HUES48 (cell line): ENCODE data around the gene NUAK1.

ENCODE experiments used
- H3K27ac ChIP-seq: one replicate; pipeline ENCODE4 v1.7.0; 2013; ENCODE audit warnings: low read depth, low read length, inconsistent platforms
- H3K27me3 ChIP-seq: 2 replicates; pipeline ENCODE4 v1.6.1; 2013; ENCODE audit warnings: mild to moderate bottlenecking, low read length; ENCODE audit not compliant: control insufficient read depth, insufficient read depth
- H3K36me3 ChIP-seq: 2 replicates; pipeline ENCODE4 v1.6.1; 2013; ENCODE audit warnings: low read length; ENCODE audit not compliant: control insufficient read depth, insufficient read depth
- H3K4me1 ChIP-seq: 2 replicates; pipeline ENCODE4 v1.6.1; 2013; ENCODE audit warnings: mild to moderate bottlenecking, low read length; ENCODE audit not compliant: control insufficient read depth, insufficient read depth
- H3K4me3 ChIP-seq: 2 replicates; pipeline ENCODE4 v1.5.1; 2013; ENCODE audit warnings: mild to moderate bottlenecking, low read depth, low read length
- H3K9ac ChIP-seq: 2 replicates; pipeline ENCODE4 v1.6.1; 2013; ENCODE audit warnings: mild to moderate bottlenecking, low read depth, low read length, moderate library complexity
- H3K9me3 ChIP-seq: 2 replicates; pipeline ENCODE4 v1.6.1; 2013; ENCODE audit warnings: low read length; ENCODE audit not compliant: control insufficient read depth, insufficient read depth

The NUAK1 gene

GRCh38 chr12:106118381-106119130, 20.2 kb downstream of the NUAK1 start:
- H3K9me3 ChIP-seq = no peaks in the 10 kb centered on the region
- H3K27ac ChIP-seq = no peak overlapping the region
- no peak overlapping the region for H3K9ac ChIP-seq
- peaks cover 34% of the 10 kb centered on the region for H3K4me1 ChIP-seq
- no peaks in the 10 kb centered on the region for H3K27me3 ChIP-seq
- no peak overlapping the region for H3K4me3 ChIP-seq
- no peaks in the 10 kb centered on the region for H3K36me3 ChIP-seq

- H3K9me3 ChIP-seq = no peaks in the 10 kb centered on the region
- no peak overlapping the region for H3K4me3 ChIP-seq
- H3K36me3 ChIP-seq = no peaks in the 10 kb centered on the region
- peaks cover 57% of the 10 kb centered on the region for H3K4me1 ChIP-seq
- no peak overlapping the region for H3K9ac ChIP-seq
- H3K27ac ChIP-seq = no peak overlapping the region
- no peaks in the 10 kb centered on the region for H3K27me3 ChIP-seq
Observed at GRCh38 chr12:106115440-106115839, 23.3 kb downstream of the NUAK1 start.

GRCh38 chr12:106114447-106115068, 24.2 kb downstream of the NUAK1 start:
- no peak overlapping the region for H3K9ac ChIP-seq
- no peaks in the 10 kb centered on the region for H3K9me3 ChIP-seq
- no peak overlapping the region for H3K27ac ChIP-seq
- H3K4me3 ChIP-seq = no peak overlapping the region
- no peaks in the 10 kb centered on the region for H3K36me3 ChIP-seq
- H3K27me3 ChIP-seq = no peaks in the 10 kb centered on the region
- H3K4me1 ChIP-seq = peaks cover 63% of the 10 kb centered on the region

GRCh38 chr12:106113824-106114446, 24.8 kb downstream of the NUAK1 start:
- Histone ChIP-seq H3K4me3 (no peak overlapping the region), H3K27ac (no peak overlapping the region), H3K36me3 (no peaks in the 10 kb centered on the region), H3K4me1 (peaks cover 63% of the 10 kb centered on the region), H3K27me3 (no peaks in the 10 kb centered on the region), H3K9ac (no peak overlapping the region), H3K9me3 (no peaks in the 10 kb centered on the region)

- peaks cover 63% of the 10 kb centered on the region for H3K4me1 ChIP-seq
Observed at GRCh38 chr12:106113446-106113823, 25.3 kb downstream of the NUAK1 start.

GRCh38 chr12:106113042-106113441, 25.7 kb downstream of the NUAK1 start:
- Histone ChIP-seq H3K27me3 (no peaks in the 10 kb centered on the region), H3K4me1 (peaks cover 63% of the 10 kb centered on the region), H3K9ac (no peak overlapping the region), H3K4me3 (no peak overlapping the region), H3K27ac (no peak overlapping the region), H3K36me3 (no peaks in the 10 kb centered on the region), H3K9me3 (no peaks in the 10 kb centered on the region)

More at GRCh38 chr12:106113446-106113823, 25.3 kb downstream of the NUAK1 start:
- Histone ChIP-seq H3K9ac (no peak overlapping the region), H3K27ac (no peak overlapping the region), H3K27me3 (no peaks in the 10 kb centered on the region), H3K36me3 (no peaks in the 10 kb centered on the region), H3K4me3 (no peak overlapping the region), H3K9me3 (no peaks in the 10 kb centered on the region)

- Histone ChIP-seq H3K4me1 (peaks cover 69% of the 10 kb centered on the region), H3K9ac (no peak overlapping the region)
Observed at GRCh38 chr12:106112145-106112821, 26.5 kb downstream of the NUAK1 start.

GRCh38 chr12:106110626-106111300, 28.0 kb downstream of the NUAK1 start:
- Histone ChIP-seq H3K9ac (no peak overlapping the region), H3K4me1 (peaks cover 82% of the 10 kb centered on the region), H3K27me3 (no peaks in the 10 kb centered on the region)

More at GRCh38 chr12:106112145-106112821, 26.5 kb downstream of the NUAK1 start:
- no peaks in the 10 kb centered on the region for H3K9me3 ChIP-seq
- H3K36me3 ChIP-seq = no peaks in the 10 kb centered on the region
- no peak overlapping the region for H3K4me3 ChIP-seq
- H3K27ac ChIP-seq = peak overlapping the region; percentile 33
- no peaks in the 10 kb centered on the region for H3K27me3 ChIP-seq

GRCh38 chr12:106109168-106109910, 29.4 kb downstream of the NUAK1 start:
- peaks cover 76% of the 10 kb centered on the region for H3K4me1 ChIP-seq

More at GRCh38 chr12:106110626-106111300, 28.0 kb downstream of the NUAK1 start:
- Histone ChIP-seq H3K36me3 (no peaks in the 10 kb centered on the region), H3K9me3 (no peaks in the 10 kb centered on the region), H3K27ac (no peak overlapping the region), H3K4me3 (no peak overlapping the region)

More at GRCh38 chr12:106109168-106109910, 29.4 kb downstream of the NUAK1 start:
- H3K27me3 ChIP-seq = no peaks in the 10 kb centered on the region
- peak overlapping the region; percentile 97 for H3K27ac ChIP-seq
- no peaks in the 10 kb centered on the region for H3K9me3 ChIP-seq
- peak overlapping the region; percentile 19; the same call in 1 of the 2 replicates for H3K9ac ChIP-seq
- no peaks in the 10 kb centered on the region for H3K36me3 ChIP-seq
- no peak overlapping the region for H3K4me3 ChIP-seq
